Testis (tissue), 2 donors: ENCODE measurements around the gene UTP15.

ENCODE experiments used
- CTCF ChIP-seq, 3 experiments: fragments of 450-650 bp in 2 of 3; fragments of 200-600 bp in 1 of 3; sonication (generic) in 1 of 3; IDR thresholded peaks; one replicate each; pipeline ENCODE4 v1.5.1; 2016 to 2019; ENCODE audit warnings: antibody characterized with exemption in 3 of 3, mild to moderate bottlenecking in 2 of 3, moderate library complexity in 1 of 3
- POLR2A ChIP-seq: fragments of 450-650 bp; IDR thresholded peaks from one replicate; pipeline ENCODE4 v1.6.1; 2017; ENCODE audit warnings: antibody characterized with exemption, mild to moderate bottlenecking, moderate library complexity

GRCh38 chr5:73596705-73597328, 31.3 kb downstream of the UTP15 start:
- TF ChIP-seq CTCF (IDR thresholded peaks at IDR 0.05) = peak in 2 of 3 experiments; percentile 21 to 54
- no peak for TF ChIP-seq POLR2A
